Stomach smooth muscle (tissue), 2 donors: ENCODE measurements around the gene ADAMTS15.

Source experiments
- H3K27ac ChIP-seq: one replicate; pipeline ENCODE4 v1.7.0; 2013; ENCODE audit warnings: mild to moderate bottlenecking, low read length, inconsistent platforms
- H3K27me3 ChIP-seq, 2 donors: one replicate each; pipeline ENCODE4 v1.7.0; 2013; ENCODE audit warnings: low read length in 2 of 2; ENCODE audit not compliant: insufficient read depth in 2 of 2, control insufficient read depth in 1 of 2
- H3K36me3 ChIP-seq, 2 donors: one replicate each; pipeline ENCODE4 v1.7.0; 2013; ENCODE audit warnings: low read length in 2 of 2; ENCODE audit not compliant: control insufficient read depth in 2 of 2, insufficient read depth in 2 of 2
- H3K4me1 ChIP-seq: one replicate; pipeline ENCODE4 v1.7.0; 2013; ENCODE audit warnings: low read length; ENCODE audit not compliant: control insufficient read depth, insufficient read depth
- H3K4me3 ChIP-seq, 2 donors: one replicate each; pipeline ENCODE4 v1.7.0; 2013; ENCODE audit warnings: low read length in 2 of 2
- H3K9ac ChIP-seq, 2 donors: one replicate each; pipeline ENCODE4 v1.7.0; 2013; ENCODE audit warnings: low read length in 2 of 2, mild to moderate bottlenecking in 1 of 2
- H3K9me3 ChIP-seq, 2 donors: one replicate each; pipeline ENCODE4 v1.7.0; 2013; ENCODE audit warnings: low read length in 2 of 2; ENCODE audit not compliant: control insufficient read depth in 2 of 2
- donor health status: healthy.
- donor health status: Pancreatic carcinoma.

The ADAMTS15 gene

GRCh38 chr11:130408901-130409300 is 39.5 kb upstream of the ADAMTS15 start:
- Histone ChIP-seq H3K27ac (no peak overlapping the region), H3K27me3 (no peaks in the 10 kb centered on the region), H3K4me3 (no peak overlapping the region), H3K36me3 (no peaks in the 10 kb centered on the region), H3K9me3 (no peaks in the 10 kb centered on the region), H3K4me1 (peaks cover 17% of the 10 kb centered on the region), H3K9ac (no peak overlapping the region)

DNA sequence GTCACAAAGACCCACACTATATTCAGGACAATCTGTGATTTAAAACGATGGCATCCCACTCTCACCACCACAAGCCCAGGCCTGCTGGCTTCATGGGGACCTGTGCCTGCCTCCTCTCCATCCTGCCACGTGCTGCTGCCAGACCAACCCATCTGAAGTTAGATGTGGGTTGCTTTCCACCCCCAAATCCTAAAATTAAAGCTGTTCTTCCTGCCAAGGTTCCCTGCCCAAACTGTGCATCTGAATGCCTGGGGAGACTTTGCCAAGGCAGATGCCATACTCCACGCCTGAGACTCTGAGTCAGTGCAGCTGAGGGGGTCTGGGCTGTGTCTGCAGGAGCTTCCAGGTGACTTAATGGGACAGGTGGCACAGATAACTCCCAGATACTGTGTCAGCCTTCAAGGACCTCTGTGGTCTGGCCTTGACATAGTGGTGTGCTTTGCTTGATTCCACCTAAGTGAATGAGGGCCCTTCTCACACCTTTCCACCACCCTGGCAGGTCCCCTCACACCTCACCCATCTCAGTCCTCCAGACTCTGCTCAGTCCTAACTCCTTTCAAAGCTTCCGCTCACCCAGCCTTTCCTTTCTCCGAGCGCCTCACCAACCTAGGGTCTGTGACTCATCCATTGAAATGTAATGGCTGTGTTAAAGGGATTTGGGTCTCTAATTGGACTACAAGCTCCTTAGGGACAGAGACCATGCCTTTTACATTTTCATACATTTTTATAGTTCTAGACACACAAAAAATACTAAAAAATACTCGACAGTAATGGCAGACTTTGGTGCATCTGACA is 38.7 kb upstream of the ADAMTS15 start:
- Histone ChIP-seq H3K4me1 (peaks cover 14% of the 10 kb centered on the region), H3K9me3 (no peaks in the 10 kb centered on the region), H3K27me3 (no peaks in the 10 kb centered on the region), H3K36me3 (no peaks in the 10 kb centered on the region), H3K27ac (no peak overlapping the region), H3K9ac (no peak overlapping the region), H3K4me3 (no peak overlapping the region)

DNA sequence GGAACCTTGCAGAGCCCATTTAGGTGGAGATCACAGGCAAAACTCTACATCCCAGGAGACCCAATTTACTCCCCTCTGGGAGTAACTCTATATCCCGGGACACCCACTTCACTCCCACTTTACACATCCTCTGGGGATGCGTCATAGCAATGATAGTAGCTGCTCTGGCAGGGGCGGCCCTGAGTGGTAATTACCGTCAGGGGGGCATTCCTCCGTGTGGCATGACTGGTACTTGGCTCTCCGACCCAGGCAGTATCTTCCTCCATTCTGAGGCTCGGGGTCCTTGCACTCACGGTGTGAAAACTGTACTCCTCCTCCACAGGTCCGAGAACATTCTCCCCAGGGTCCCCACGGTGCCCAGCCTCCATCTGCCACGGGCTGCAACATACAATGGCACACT is 37.2 kb upstream of the ADAMTS15 start:
- H3K27ac ChIP-seq, result no peak overlapping the region
- no peak overlapping the region for H3K4me3 ChIP-seq
- H3K9ac ChIP-seq, result no peak overlapping the region
- H3K27me3 ChIP-seq, result no peaks in the 10 kb centered on the region
- no peaks in the 10 kb centered on the region for H3K36me3 ChIP-seq
- H3K9me3 ChIP-seq, result no peaks in the 10 kb centered on the region
- H3K4me1 ChIP-seq, result peaks cover 14% of the 10 kb centered on the region

DNA sequence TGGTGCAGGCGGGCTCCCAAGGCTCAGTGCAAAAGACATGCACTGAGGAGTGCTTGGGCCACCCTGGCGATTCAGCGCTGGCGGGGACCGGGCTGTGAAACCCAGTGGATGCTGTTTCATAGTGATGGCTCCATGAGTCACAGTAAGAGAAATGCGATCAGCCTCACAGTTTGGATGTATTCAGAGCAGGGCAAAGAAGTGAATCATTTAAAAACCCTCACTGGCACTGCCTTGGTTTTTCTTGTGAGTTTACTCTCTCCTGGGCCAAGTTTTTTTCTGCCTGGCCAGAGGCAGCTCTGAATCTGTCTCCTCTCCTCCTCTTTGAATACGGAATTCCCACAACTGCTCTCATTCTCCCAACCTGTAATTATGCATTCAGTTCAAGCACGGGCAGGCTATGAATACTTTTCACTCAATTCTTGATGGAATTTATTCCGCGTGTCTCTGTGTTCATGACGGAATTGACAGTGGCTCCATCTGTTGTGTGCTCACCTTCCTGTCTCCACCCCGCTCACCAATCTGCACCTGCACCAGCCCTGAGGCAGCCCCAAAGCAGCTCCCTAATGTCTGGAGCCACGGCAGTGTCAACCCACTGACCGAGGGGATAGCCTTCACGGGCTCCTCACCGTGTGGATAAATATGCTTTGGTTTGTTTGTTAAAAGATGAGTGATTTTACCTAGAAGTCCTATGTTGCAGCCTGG is 34.9 kb upstream of the ADAMTS15 start:
- no peaks in the 10 kb centered on the region for H3K27me3 ChIP-seq
- no peaks in the 10 kb centered on the region for H3K36me3 ChIP-seq
- H3K4me3 ChIP-seq, result no peak overlapping the region
- H3K4me1 ChIP-seq, result peaks cover 16% of the 10 kb centered on the region
- no peak overlapping the region for H3K27ac ChIP-seq
- no peaks in the 10 kb centered on the region for H3K9me3 ChIP-seq
- no peak overlapping the region for H3K9ac ChIP-seq

DNA sequence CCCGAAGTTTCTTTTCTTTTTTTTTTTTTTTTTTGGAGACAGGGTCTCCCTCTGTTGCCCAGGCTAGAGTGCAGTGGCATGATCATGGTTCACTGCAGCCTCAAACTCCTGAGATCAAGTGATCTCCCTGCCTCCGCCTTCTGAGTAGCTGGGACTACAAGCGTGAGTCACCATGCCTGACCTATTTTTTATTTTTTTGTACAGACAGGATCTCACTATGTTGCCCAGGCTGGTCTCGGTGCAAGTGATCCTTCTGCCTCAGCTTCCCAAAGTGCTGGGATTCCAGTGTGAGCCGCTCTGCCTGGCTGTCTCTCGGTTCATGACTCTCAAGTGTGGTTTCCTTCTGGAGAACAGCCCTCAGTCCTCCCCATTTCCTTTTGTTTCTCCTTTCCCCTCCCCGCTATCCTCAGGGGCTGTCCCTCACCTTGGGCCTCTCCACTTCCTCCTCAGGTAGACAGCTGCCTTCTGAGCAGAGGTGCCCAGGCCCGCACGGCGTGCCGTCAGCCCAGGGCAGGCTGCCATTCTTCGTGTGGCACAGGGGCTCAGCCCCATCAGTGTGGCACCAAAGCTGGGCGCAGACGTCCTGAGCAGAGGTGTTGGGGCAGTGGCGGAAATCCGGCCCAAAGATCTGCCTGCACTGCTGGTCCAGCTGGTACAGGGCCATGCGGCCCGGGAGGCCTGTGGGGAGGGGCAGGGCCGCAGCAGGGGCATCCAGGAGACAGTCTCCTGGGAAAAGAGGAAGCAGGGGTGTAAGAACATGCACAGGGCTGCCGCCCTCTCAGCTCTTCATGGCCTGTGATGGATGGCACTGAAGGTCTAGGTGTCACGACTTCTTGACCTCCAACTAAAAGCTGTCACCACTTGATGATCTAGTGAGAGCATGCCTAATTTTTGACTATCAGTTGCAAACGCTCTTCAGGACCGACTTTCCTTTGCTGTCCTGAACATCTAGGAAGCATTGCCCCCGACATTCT is 34.1 kb upstream of the ADAMTS15 start:
- Histone ChIP-seq H3K27me3 (no peaks in the 10 kb centered on the region), H3K36me3 (no peaks in the 10 kb centered on the region), H3K9me3 (no peaks in the 10 kb centered on the region), H3K27ac (no peak overlapping the region), H3K9ac (no peak overlapping the region), H3K4me3 (no peak overlapping the region), H3K4me1 (peaks cover 20% of the 10 kb centered on the region)

- Histone ChIP-seq H3K9me3 (no peaks in the 10 kb centered on the region), H3K4me3 (no peak overlapping the region), H3K36me3 (no peaks in the 10 kb centered on the region), H3K27ac (no peak overlapping the region), H3K27me3 (no peaks in the 10 kb centered on the region), H3K4me1 (peaks cover 29% of the 10 kb centered on the region), H3K9ac (no peak overlapping the region)
Observed at GRCh38 chr11:130415731-130416529, 32.5 kb upstream of the ADAMTS15 start.

DNA sequence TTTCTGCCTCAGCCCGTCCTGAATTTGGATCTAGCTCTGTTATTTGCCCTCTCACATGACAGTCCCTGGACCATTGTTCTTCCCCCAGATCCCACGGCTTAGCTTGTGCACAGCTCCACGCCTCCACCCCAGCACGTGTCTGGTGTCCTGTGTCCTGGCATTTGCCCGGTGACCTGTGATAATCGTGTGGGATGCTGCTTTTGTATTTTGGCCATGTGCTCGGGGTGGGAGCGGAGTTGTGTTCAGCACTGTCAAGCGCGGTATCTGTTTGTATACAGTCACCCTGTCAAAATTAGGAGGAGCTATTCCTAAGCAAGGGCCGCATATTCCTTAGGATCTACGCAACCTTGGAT is 31.9 kb upstream of the ADAMTS15 start:
- Histone ChIP-seq H3K4me3 (no peak overlapping the region), H3K27me3 (no peaks in the 10 kb centered on the region), H3K9ac (no peak overlapping the region), H3K27ac (no peak overlapping the region), H3K9me3 (no peaks in the 10 kb centered on the region), H3K4me1 (peaks cover 32% of the 10 kb centered on the region), H3K36me3 (no peaks in the 10 kb centered on the region)

- Histone ChIP-seq H3K27me3 (no peaks in the 10 kb centered on the region), H3K4me3 (no peak overlapping the region), H3K27ac (no peak overlapping the region), H3K9me3 (no peaks in the 10 kb centered on the region), H3K4me1 (peaks cover 32% of the 10 kb centered on the region), H3K9ac (no peak overlapping the region), H3K36me3 (no peaks in the 10 kb centered on the region)
Observed at GRCh38 chr11:130416906-130417305, 31.5 kb upstream of the ADAMTS15 start.

- H3K27ac ChIP-seq, result no peak overlapping the region
- H3K4me3 ChIP-seq, result no peak overlapping the region
- H3K9ac ChIP-seq, result no peak overlapping the region
- no peaks in the 10 kb centered on the region for H3K27me3 ChIP-seq
- H3K36me3 ChIP-seq, result no peaks in the 10 kb centered on the region
- H3K9me3 ChIP-seq, result no peaks in the 10 kb centered on the region
- H3K4me1 ChIP-seq, result peaks cover 30% of the 10 kb centered on the region
Observed at GRCh38 chr11:130418210-130418609, 30.2 kb upstream of the ADAMTS15 start.

GRCh38 chr11:130418756-130419155 is 29.7 kb upstream of the ADAMTS15 start:
- H3K9ac ChIP-seq, result no peak overlapping the region
- H3K27me3 ChIP-seq, result no peaks in the 10 kb centered on the region
- no peak overlapping the region for H3K27ac ChIP-seq

More at GRCh38 chr11:130418756-130419155, 29.7 kb upstream of the ADAMTS15 start:
- Histone ChIP-seq H3K4me3 (no peak overlapping the region), H3K36me3 (no peaks in the 10 kb centered on the region), H3K9me3 (no peaks in the 10 kb centered on the region), H3K4me1 (peaks cover 24% of the 10 kb centered on the region)
